HG03095 (cell line): Measurements from ENCODE around the gene ZNF592.
"Not testable (repeated sequence)": the region's sequence is repeated elsewhere in the genome, so short reads cannot be mapped to it uniquely, and the experiment has no call there.

ENCODE experiments used
- ATAC-seq: cut with Tn5 transposase; IDR thresholded peaks from one replicate; pipeline ENCODE4 v1.9.1; 2021; ENCODE audit warnings: moderate library complexity; ENCODE audit not compliant: unreplicated experiment

Gene ZNF592

GRCh38 chr15:84845631-84846030, 97.2 kb downstream of the ZNF592 start:
- not testable (repeated sequence) for ATAC-seq

DNA sequence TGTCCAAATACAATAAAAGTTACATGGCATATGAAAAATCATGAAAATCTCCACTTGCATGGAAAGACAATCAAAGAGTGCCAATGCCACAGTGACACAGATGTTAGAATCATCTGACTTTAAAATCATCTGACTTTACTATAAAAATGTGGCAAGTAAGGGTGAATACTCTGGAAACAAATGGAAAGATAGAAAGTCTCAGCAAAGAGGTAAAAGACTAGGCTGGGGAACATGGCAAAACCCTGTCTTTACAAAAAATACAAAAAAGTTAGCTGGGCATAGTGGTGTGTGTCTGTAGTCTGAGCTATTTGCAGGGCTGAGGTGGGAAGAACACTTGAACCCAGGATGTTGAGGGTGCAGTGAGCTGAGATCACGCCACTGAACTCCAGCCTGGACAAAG, 97.9 kb downstream of the ZNF592 start:
- ATAC-seq = no peak

GRCh38 chr15:84847382-84847781, 99.0 kb downstream of the ZNF592 start:
- no peak for ATAC-seq

- ATAC-seq = no peak
Observed at GRCh38 chr15:84852212-84852611, 103.8 kb downstream of the ZNF592 start.

DNA sequence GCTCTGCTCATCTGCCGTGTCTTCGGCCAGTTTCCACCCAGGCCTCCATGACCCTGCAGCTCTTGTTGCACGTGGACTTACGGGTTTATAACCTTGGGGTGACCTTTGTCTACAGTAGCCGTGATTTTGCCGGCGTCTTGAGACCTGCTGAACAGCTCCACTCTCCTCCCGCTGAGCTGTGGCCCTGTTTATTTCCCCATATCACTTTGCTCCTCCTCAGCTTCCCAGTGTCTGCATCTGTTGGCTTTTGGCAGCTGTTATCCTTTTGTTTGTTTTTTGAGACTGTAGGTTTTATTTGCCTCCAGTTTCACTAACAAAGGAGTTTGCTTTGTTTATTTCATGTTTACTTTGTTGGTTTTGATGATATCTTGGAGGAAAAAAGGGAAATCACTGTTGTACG, 106.7 kb downstream of the ZNF592 start:
- ATAC-seq = no peak

- ATAC-seq = no peak
Observed at GRCh38 chr15:84855765-84856164, 107.4 kb downstream of the ZNF592 start.
